HG03520 (cell line): ENCODE results near the gene SP7.
"Not testable (repeated sequence)": the region's sequence is repeated elsewhere in the genome, so short reads cannot be mapped to it uniquely, and the experiment has no call there.

Experiments used
- ATAC-seq: cut with Tn5 transposase; IDR thresholded peaks from one replicate; pipeline ENCODE4 v1.9.1; 2021; ENCODE audit warnings: mild to moderate bottlenecking, moderate library complexity; ENCODE audit not compliant: unreplicated experiment

Gene SP7

GRCh38 chr12:53336181-53336681 lies at the start of gene SP7:
Gene SP7, minus strand, starts transcription at chr12:53336354. Its CDS starts 708 bp downstream, at chr12:53335646.
- ATAC-seq: no peak

GRCh38 chr12:53383258-53383657 lies 47.1 kb upstream of the SP7 start:
- no peak for ATAC-seq

GRCh38 chr12:53381731-53382630 lies 45.8 kb upstream of the SP7 start:
- no peak for ATAC-seq

GRCh38 chr12:53380794-53381730 lies 44.9 kb upstream of the SP7 start:
- ATAC-seq: no peak

- ATAC-seq: peak; percentile 37
Observed at GRCh38 chr12:53380104-53380793, 44.1 kb upstream of the SP7 start, which contains the start of gene SP1. Gene SP1, plus strand, starts transcription at chr12:53380176. Its CDS starts 116 bp downstream, at chr12:53380292.

- ATAC-seq: peak; percentile 67
Observed at GRCh38 chr12:53379389-53380103, 43.4 kb upstream of the SP7 start.

GRCh38 chr12:53378724-53379388 lies 42.7 kb upstream of the SP7 start:
- no peak for ATAC-seq

GRCh38 chr12:53378222-53378621 lies 42.1 kb upstream of the SP7 start:
- ATAC-seq: no peak

- ATAC-seq: no peak
Observed at GRCh38 chr12:53376747-53377146, 40.6 kb upstream of the SP7 start.

GRCh38 chr12:53374277-53374676 lies 38.1 kb upstream of the SP7 start:
- ATAC-seq: not testable (repeated sequence)

- ATAC-seq: not testable (repeated sequence)
Observed at GRCh38 chr12:53373554-53374133, 37.5 kb upstream of the SP7 start.

- ATAC-seq: no peak
Observed at GRCh38 chr12:53365245-53365904, 29.2 kb upstream of the SP7 start.

GRCh38 chr12:53361638-53362037 lies 25.5 kb upstream of the SP7 start:
- not testable (repeated sequence) for ATAC-seq

- ATAC-seq: no peak
Observed at GRCh38 chr12:53358836-53359419, 22.8 kb upstream of the SP7 start.

GRCh38 chr12:53355121-53355520 lies 19.0 kb upstream of the SP7 start:
- ATAC-seq: no peak

- no peak for ATAC-seq
Observed at GRCh38 chr12:53353257-53353655, 17.1 kb upstream of the SP7 start.

- ATAC-seq: peak; percentile 67
Observed at GRCh38 chr12:53352331-53353256, 16.4 kb upstream of the SP7 start.
